WTC11 (cell line): ENCODE results near the gene LY6G5C.

Experiments
- ATF1 ChIP-seq: sonication (generic); formaldehyde crosslinking; IDR thresholded peaks from 2 replicates; pipeline ENCODE4 v1.8.1; 2023; ENCODE audit warnings: mild to moderate bottlenecking, moderate library complexity, missing genetic modification reagents
- CTCF ChIP-seq: fragments of 200-600 bp; IDR thresholded peaks from 2 replicates; pipeline ENCODE4 v1.8.0; 2022; ENCODE audit warnings: antibody characterized with exemption
- ESRRA ChIP-seq: sonication (generic); formaldehyde crosslinking; IDR thresholded peaks from 2 replicates; pipeline ENCODE4 v1.8.1; 2022; ENCODE audit warnings: mild to moderate bottlenecking, missing genetic modification reagents, borderline replicate concordance
- ETV6 ChIP-seq: sonication (generic); formaldehyde crosslinking; IDR thresholded peaks from 2 replicates; pipeline ENCODE4 v1.8.1; 2022; ENCODE audit warnings: mild to moderate bottlenecking, missing genetic modification reagents
- FOXJ3 ChIP-seq: sonication (generic); formaldehyde crosslinking; IDR thresholded peaks from 2 replicates; pipeline ENCODE4 v1.9.0; 2021; ENCODE audit warnings: missing genetic modification reagents, mild to moderate bottlenecking, borderline replicate concordance
- IRF2 ChIP-seq: sonication (generic); formaldehyde crosslinking; IDR thresholded peaks from 2 replicates; pipeline ENCODE4 v1.8.0; 2022; ENCODE audit warnings: low read depth, missing genetic modification reagents, borderline replicate concordance
- JUN ChIP-seq: sonication (generic); formaldehyde crosslinking; IDR thresholded peaks from 2 replicates; pipeline ENCODE4 v1.8.0; 2023; ENCODE audit warnings: mild to moderate bottlenecking, missing genetic modification reagents
- TP53 ChIP-seq: sonication (generic); formaldehyde crosslinking; IDR thresholded peaks from 2 replicates; pipeline ENCODE4 v1.8.1; 2023; ENCODE audit warnings: mild to moderate bottlenecking, missing genetic modification reagents
- ZNF138 ChIP-seq: sonication (generic); formaldehyde crosslinking; conservative IDR thresholded peaks from 2 replicates; pipeline ENCODE4 v1.8.1; 2022; ENCODE audit warnings: mild to moderate bottlenecking, moderate library complexity, missing genetic modification reagents
- ZNF232 ChIP-seq: sonication (generic); formaldehyde crosslinking; IDR thresholded peaks from 2 replicates; pipeline ENCODE4 v1.8.0; 2022; ENCODE audit warnings: mild to moderate bottlenecking, missing genetic modification reagents

DNA sequence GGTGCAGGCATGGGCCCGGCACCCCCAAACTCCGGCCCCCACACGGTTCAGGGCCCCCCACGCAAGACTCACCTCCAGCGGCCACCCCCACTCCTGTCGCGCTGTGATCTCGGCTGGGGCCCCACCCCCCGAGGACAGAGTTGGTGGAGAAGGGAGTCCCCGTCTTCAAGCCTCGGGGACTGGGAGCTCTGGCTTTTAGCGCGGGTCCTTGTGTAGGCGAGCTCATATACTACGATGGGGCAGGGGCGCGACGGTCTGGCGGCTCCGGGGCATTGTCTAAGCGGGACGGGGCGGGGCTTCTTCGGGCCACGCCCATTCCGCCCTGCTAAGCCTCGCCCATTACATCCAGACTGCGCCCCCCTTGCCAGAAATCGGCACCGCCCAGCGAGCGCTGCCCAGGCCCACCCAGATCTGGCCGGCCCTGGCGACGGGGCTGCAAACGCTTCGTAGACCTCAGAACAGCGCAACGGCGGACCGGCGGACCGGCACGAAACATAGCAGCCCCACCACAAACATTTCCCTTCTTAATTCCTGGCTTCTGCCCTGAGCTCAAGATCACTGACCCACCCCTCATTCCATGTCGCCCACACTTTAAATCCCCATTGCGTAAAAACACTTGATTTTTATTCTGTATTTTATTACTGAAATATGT is 49.2 kb upstream of the LY6G5C start:
- TF ChIP-seq CTCF (no peak), ZNF232 (CRISPR knock-in tag) (no peak), FOXJ3 (CRISPR knock-in tag) (no peak), ETV6 (CRISPR knock-in tag) (no peak), ESRRA (CRISPR knock-in tag) (0 out of 2 replicates have a peak, but pooled peaks have one; percentile 57), ZNF138 (CRISPR knock-in tag) (no peak), IRF2 (CRISPR knock-in tag) (no peak), ATF1 (0 out of 2 replicates have a peak, but pooled peaks have one; percentile 35), TP53 (CRISPR knock-in tag) (no peak), JUN (CRISPR knock-in tag) (no peak)
